ENCODE data around the gene MRGPRX4.

Gene MRGPRX4

GRCh38 chr11:18168372-18168771 is 4.3 kb upstream of the MRGPRX4 start:
- TF ChIP-seq TEAD4 (IDR thresholded peaks at IDR 0.05) (no peak), TCF12 (IDR thresholded peaks at IDR 0.05; ENCODE audit: low read depth) (no peak), FOXM1 (IDR thresholded peaks at IDR 0.05; ENCODE audit: borderline replicate concordance, low read depth) (no peak), EP300 (IDR thresholded peaks at IDR 0.05; ENCODE audit: borderline replicate concordance) (no peak), USF1 (IDR thresholded peaks at IDR 0.05) (no peak), MAX (IDR thresholded peaks at IDR 0.05) (no peak), NFIC (IDR thresholded peaks at IDR 0.05) (no peak)

DNA sequence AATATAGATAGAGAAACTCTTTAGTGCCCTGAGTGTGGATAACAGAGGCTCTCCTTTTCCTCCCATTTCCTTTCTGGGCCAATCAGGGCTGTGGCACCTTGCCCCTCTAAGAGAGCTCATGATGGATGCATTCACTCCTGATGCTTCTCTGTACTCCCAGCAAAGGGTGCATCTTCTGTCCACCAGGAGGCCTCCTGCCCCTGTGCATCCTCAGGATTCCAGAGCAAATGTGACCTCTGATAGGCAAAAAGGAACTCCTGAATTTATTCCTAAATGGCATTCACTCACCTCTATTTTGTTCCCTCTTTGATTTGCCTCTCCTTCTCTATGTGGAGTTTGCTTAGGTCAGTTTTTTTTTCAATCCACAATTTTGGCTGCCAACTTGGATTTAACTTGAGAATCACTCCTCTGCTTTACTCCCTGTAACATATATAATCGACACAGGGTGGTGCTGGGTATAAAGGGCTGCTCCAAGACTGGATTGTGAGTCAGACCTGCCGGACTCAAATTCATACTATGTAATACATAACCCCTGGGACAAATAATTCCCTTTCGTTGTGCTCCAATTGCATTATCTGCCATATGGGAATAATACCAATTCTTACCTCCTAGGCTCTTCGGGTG is 1.1 kb upstream of the MRGPRX4 start:
- TF ChIP-seq TCF12 (IDR thresholded peaks at IDR 0.05; ENCODE audit: low read depth) (no peak), REST (IDR thresholded peaks at IDR 0.05; ENCODE audit: low read depth) (no peak), NFIC (IDR thresholded peaks at IDR 0.05) (no peak), RAD21 (IDR thresholded peaks at IDR 0.05; ENCODE audit: low read depth) (peak; percentile 62), CREB1 (IDR thresholded peaks at IDR 0.05; ENCODE audit: low read depth) (no peak), EGR1 (IDR thresholded peaks at IDR 0.05) (no peak), FOXM1 (IDR thresholded peaks at IDR 0.05; ENCODE audit: borderline replicate concordance, low read depth) (no peak), CEBPB (IDR thresholded peaks at IDR 0.05) (no peak)

- no peak for TF ChIP-seq CEBPB (IDR thresholded peaks at IDR 0.05)
- no peak for TF ChIP-seq REST (IDR thresholded peaks at IDR 0.05; ENCODE audit: low read depth)
- no peak for TF ChIP-seq NFIC (IDR thresholded peaks at IDR 0.05)
Measured at GRCh38 chr11:18173225-18173866, 709 bp downstream of the MRGPRX4 start.

DNA sequence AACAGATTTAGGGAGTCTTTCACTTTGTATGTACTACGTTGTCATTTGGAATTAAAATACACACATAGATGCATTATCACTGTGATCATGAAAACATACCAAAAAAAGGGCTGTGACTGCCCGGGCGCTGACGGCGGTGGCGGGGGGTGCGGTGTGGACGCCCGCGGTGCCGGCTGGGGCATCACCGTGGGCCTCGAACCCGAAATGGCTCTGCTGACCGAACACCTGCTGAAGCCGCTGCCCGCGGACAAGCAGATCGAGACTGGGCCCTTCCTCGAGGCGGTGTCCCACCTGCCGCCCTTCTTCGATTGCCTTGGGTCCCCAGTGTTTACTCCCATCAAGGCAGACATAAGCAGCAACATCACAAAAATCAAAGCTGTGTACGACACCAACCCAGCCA is 16.2 kb downstream of the MRGPRX4 start:
- no peak for TF ChIP-seq TEAD4 (IDR thresholded peaks at IDR 0.05)
- no peak for TF ChIP-seq RAD21 (IDR thresholded peaks at IDR 0.05; ENCODE audit: low read depth)
- no peak for TF ChIP-seq CEBPB (IDR thresholded peaks at IDR 0.05)
- TF ChIP-seq TAF1 (IDR thresholded peaks at IDR 0.05; ENCODE audit: low read depth): no peak
- TF ChIP-seq REST (IDR thresholded peaks at IDR 0.05; ENCODE audit: low read depth): no peak
- no peak for TF ChIP-seq TCF12 (IDR thresholded peaks at IDR 0.05; ENCODE audit: low read depth)

DNA sequence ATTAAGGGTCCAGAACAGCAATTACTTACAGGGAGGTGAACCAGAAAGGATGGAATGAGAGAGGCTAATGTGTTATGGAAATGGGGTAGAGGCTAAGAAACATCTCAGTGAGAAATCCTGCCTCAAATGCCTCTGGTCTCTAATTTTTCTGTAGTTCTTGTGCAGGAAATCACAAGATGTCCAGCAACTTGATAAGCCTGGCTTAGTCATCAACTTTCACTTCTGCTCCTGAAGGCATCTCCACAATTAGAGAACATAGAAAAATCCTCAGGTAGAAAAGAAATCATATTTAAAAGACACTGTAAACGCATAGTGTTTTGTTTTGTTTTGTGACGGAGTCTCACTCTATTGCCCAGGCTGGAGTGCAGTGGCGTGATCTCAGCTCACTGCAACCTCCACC is 18.7 kb downstream of the MRGPRX4 start:
- no peak for TF ChIP-seq NFIC (IDR thresholded peaks at IDR 0.05)
- no peak for TF ChIP-seq EP300 (IDR thresholded peaks at IDR 0.05; ENCODE audit: borderline replicate concordance)
- no peak for TF ChIP-seq REST (IDR thresholded peaks at IDR 0.05; ENCODE audit: low read depth)
- no peak for TF ChIP-seq USF1 (IDR thresholded peaks at IDR 0.05)
- no peak for TF ChIP-seq FOXM1 (IDR thresholded peaks at IDR 0.05; ENCODE audit: borderline replicate concordance, low read depth)
- TF ChIP-seq TCF12 (IDR thresholded peaks at IDR 0.05; ENCODE audit: low read depth): no peak
- TF ChIP-seq TAF1 (IDR thresholded peaks at IDR 0.05; ENCODE audit: low read depth): no peak
- TF ChIP-seq MAX (IDR thresholded peaks at IDR 0.05): no peak
- TF ChIP-seq RAD21 (IDR thresholded peaks at IDR 0.05; ENCODE audit: low read depth): no peak
- no peak for TF ChIP-seq EGR1 (IDR thresholded peaks at IDR 0.05)
- no peak for TF ChIP-seq YY1 (IDR thresholded peaks at IDR 0.05; ENCODE audit: low read depth)
- TF ChIP-seq CEBPB (IDR thresholded peaks at IDR 0.05): no peak
- no peak for TF ChIP-seq ZBTB7A (IDR thresholded peaks at IDR 0.05; ENCODE audit: low read depth)
- no peak for TF ChIP-seq CREB1 (IDR thresholded peaks at IDR 0.05; ENCODE audit: low read depth)
- no peak for TF ChIP-seq TEAD4 (IDR thresholded peaks at IDR 0.05)
